ENCODE data around the gene FOLR1.

The FOLR1 gene

GRCh38 chr11:72216638-72217037, 24.7 kb downstream of the FOLR1 start, which contains the start of gene FOLR2:
FOLR2 (plus strand) TSS chr11:72216794; CDS start chr11:72218585, 1,791 bp downstream.
- DNase-seq (ENCODE audit: low read depth): no peak
- H3K4me1 ChIP-seq (ENCODE audit: control insufficient read depth, insufficient read depth, low read length): no peaks in the 10 kb centered on the region

GRCh38 chr11:72217841-72218240, 25.9 kb downstream of the FOLR1 start:
- H3K4me1 ChIP-seq (ENCODE audit: control insufficient read depth, insufficient read depth, low read length): peaks cover 9% of the 10 kb centered on the region
- H3K36me3 ChIP-seq (ENCODE audit: control insufficient read depth, insufficient read depth, low read length, severe bottlenecking): no peaks in the 10 kb centered on the region
- no peak overlapping the region for H3K9ac ChIP-seq (ENCODE audit: low read length)
- H3K4me3 ChIP-seq (ENCODE audit: low read length): no peak overlapping the region
- peaks cover 11% of the 10 kb centered on the region for H3K27me3 ChIP-seq (replicated peaks; ENCODE audit: control insufficient read depth, insufficient read depth, low read length)
- no peaks in the 10 kb centered on the region for H3K9me3 ChIP-seq (ENCODE audit: control insufficient read depth, low read length)
- no peak for DNase-seq (ENCODE audit: low read depth)

More at GRCh38 chr11:72216638-72217037, 24.7 kb downstream of the FOLR1 start, which contains the start of gene FOLR2:
- Histone ChIP-seq H3K4me3 (ENCODE audit: low read length) (no peak within 1 kb of the TSS), H3K36me3 (ENCODE audit: control insufficient read depth, insufficient read depth, low read length, severe bottlenecking) (no peaks in the 10 kb centered on the region), H3K9ac (ENCODE audit: low read length) (no peak within 1 kb of the TSS), H3K27me3 (replicated peaks; ENCODE audit: control insufficient read depth, insufficient read depth, low read length) (peaks cover 11% of the 10 kb centered on the region), H3K9me3 (ENCODE audit: control insufficient read depth, low read length) (no peaks in the 10 kb centered on the region)

GRCh38 chr11:72218251-72218745, 26.4 kb downstream of the FOLR1 start:
- DNase-seq (ENCODE audit: low read depth): no peak
- no peaks in the 10 kb centered on the region for H3K36me3 ChIP-seq (ENCODE audit: control insufficient read depth, insufficient read depth, low read length, severe bottlenecking)
- no peak overlapping the region for H3K9ac ChIP-seq (ENCODE audit: low read length)

GRCh38 chr11:72220696-72221363, 28.9 kb downstream of the FOLR1 start:
- peaks cover 11% of the 10 kb centered on the region for H3K27me3 ChIP-seq (replicated peaks; ENCODE audit: control insufficient read depth, insufficient read depth, low read length)
- no peaks in the 10 kb centered on the region for H3K9me3 ChIP-seq (ENCODE audit: control insufficient read depth, low read length)
- H3K36me3 ChIP-seq (ENCODE audit: control insufficient read depth, insufficient read depth, low read length, severe bottlenecking): no peaks in the 10 kb centered on the region
- peaks cover 17% of the 10 kb centered on the region for H3K4me1 ChIP-seq (ENCODE audit: control insufficient read depth, insufficient read depth, low read length)
- DNase-seq (ENCODE audit: low read depth): no peak
- no peak overlapping the region for H3K9ac ChIP-seq (ENCODE audit: low read length)
- H3K4me3 ChIP-seq (ENCODE audit: low read length): no peak overlapping the region

More at GRCh38 chr11:72218251-72218745, 26.4 kb downstream of the FOLR1 start:
- H3K9me3 ChIP-seq (ENCODE audit: control insufficient read depth, low read length): no peaks in the 10 kb centered on the region
- H3K27me3 ChIP-seq (replicated peaks; ENCODE audit: control insufficient read depth, insufficient read depth, low read length): peaks cover 11% of the 10 kb centered on the region
- H3K4me1 ChIP-seq (ENCODE audit: control insufficient read depth, insufficient read depth, low read length): peaks cover 10% of the 10 kb centered on the region
- no peak overlapping the region for H3K4me3 ChIP-seq (ENCODE audit: low read length)

- no peak for DNase-seq (ENCODE audit: low read depth)
- Histone ChIP-seq H3K4me3 (ENCODE audit: low read length) (no peak overlapping the region), H3K9ac (ENCODE audit: low read length) (no peak overlapping the region), H3K27me3 (replicated peaks; ENCODE audit: control insufficient read depth, insufficient read depth, low read length) (peaks cover 11% of the 10 kb centered on the region), H3K9me3 (ENCODE audit: control insufficient read depth, low read length) (no peaks in the 10 kb centered on the region), H3K4me1 (ENCODE audit: control insufficient read depth, insufficient read depth, low read length) (peaks cover 18% of the 10 kb centered on the region), H3K36me3 (ENCODE audit: control insufficient read depth, insufficient read depth, low read length, severe bottlenecking) (peaks cover under 1% of the 10 kb centered on the region)
These were observed 29.6 kb downstream of the FOLR1 start for GRCh38 chr11:72221386-72222075.

GRCh38 chr11:72222106-72222891, 30.4 kb downstream of the FOLR1 start:
- Histone ChIP-seq H3K9ac (ENCODE audit: low read length) (peak overlapping the region; percentile 94), H3K36me3 (ENCODE audit: control insufficient read depth, insufficient read depth, low read length, severe bottlenecking) (peaks cover 7% of the 10 kb centered on the region), H3K4me1 (ENCODE audit: control insufficient read depth, insufficient read depth, low read length) (peaks cover 18% of the 10 kb centered on the region), H3K27me3 (replicated peaks; ENCODE audit: control insufficient read depth, insufficient read depth, low read length) (peaks cover 9% of the 10 kb centered on the region), H3K4me3 (ENCODE audit: low read length) (peak overlapping the region; percentile 89), H3K9me3 (ENCODE audit: control insufficient read depth, low read length) (no peaks in the 10 kb centered on the region)
- DNase-seq (ENCODE audit: low read depth): no peak

- Histone ChIP-seq H3K9ac (ENCODE audit: low read length) (peak overlapping the region; percentile 94), H3K4me1 (ENCODE audit: control insufficient read depth, insufficient read depth, low read length) (peaks cover 18% of the 10 kb centered on the region), H3K27me3 (replicated peaks; ENCODE audit: control insufficient read depth, insufficient read depth, low read length) (peaks cover 3% of the 10 kb centered on the region), H3K4me3 (ENCODE audit: low read length) (peak overlapping the region; percentile 89), H3K36me3 (ENCODE audit: control insufficient read depth, insufficient read depth, low read length, severe bottlenecking) (peaks cover 9% of the 10 kb centered on the region), H3K9me3 (ENCODE audit: control insufficient read depth, low read length) (no peaks in the 10 kb centered on the region)
- DNase-seq (ENCODE audit: low read depth): peak; percentile 96
These were observed 31.1 kb downstream of the FOLR1 start for GRCh38 chr11:72222907-72223614.

GRCh38 chr11:72223615-72224563, 31.9 kb downstream of the FOLR1 start:
- DNase-seq (ENCODE audit: low read depth): peak; percentile 89
- H3K36me3 ChIP-seq (ENCODE audit: control insufficient read depth, insufficient read depth, low read length, severe bottlenecking): peaks cover 17% of the 10 kb centered on the region
- H3K9me3 ChIP-seq (ENCODE audit: control insufficient read depth, low read length): no peaks in the 10 kb centered on the region
- H3K27me3 ChIP-seq (replicated peaks; ENCODE audit: control insufficient read depth, insufficient read depth, low read length): no peaks in the 10 kb centered on the region
- H3K4me1 ChIP-seq (ENCODE audit: control insufficient read depth, insufficient read depth, low read length): peaks cover 18% of the 10 kb centered on the region
- peak overlapping the region; percentile 89 for H3K4me3 ChIP-seq (ENCODE audit: low read length)
- H3K9ac ChIP-seq (ENCODE audit: low read length): peak overlapping the region; percentile 94

GRCh38 chr11:72224564-72225410, 32.8 kb downstream of the FOLR1 start, which contains the start of gene INPPL1:
INPPL1 (plus strand) TSS chr11:72224767; CDS start chr11:72224985, 218 bp downstream.
- Histone ChIP-seq H3K4me1 (ENCODE audit: control insufficient read depth, insufficient read depth, low read length) (peaks cover 18% of the 10 kb centered on the region), H3K4me3 (ENCODE audit: low read length) (peak within 1 kb of the TSS; percentile 89), H3K9me3 (ENCODE audit: control insufficient read depth, low read length) (no peaks in the 10 kb centered on the region), H3K36me3 (ENCODE audit: control insufficient read depth, insufficient read depth, low read length, severe bottlenecking) (peaks cover 26% of the 10 kb centered on the region), H3K9ac (ENCODE audit: low read length) (peak within 1 kb of the TSS; percentile 94), H3K27me3 (replicated peaks; ENCODE audit: control insufficient read depth, insufficient read depth, low read length) (no peaks in the 10 kb centered on the region)
- DNase-seq (ENCODE audit: low read depth): peak; percentile 80

Measured in adipocyte (in vitro differentiated cells).